Coronary artery (tissue), 2 donors: ENCODE data around the gene PID1.

Experiments
- DNase-seq: peaks from one replicate; pipeline ENCODE4 v3.0.0-alpha.2; 2017; ENCODE audit warnings: low spot score
- H3K27ac ChIP-seq, 2 donors: fragments of 200-600 bp; sonication (generic); one replicate each; pipeline ENCODE4 v1.5.1; 2016 to 2019
- H3K4me3 ChIP-seq: fragments of 200-600 bp; sonication (generic); 2 replicates; pipeline ENCODE4 v1.5.1; 2016; ENCODE audit warnings: mild to moderate bottlenecking, moderate library complexity
- CTCF ChIP-seq: fragments of 200-600 bp; sonication (generic); IDR thresholded peaks from one replicate; pipeline ENCODE4 v1.5.1; 2019; ENCODE audit warnings: antibody characterized with exemption

PID1 gene

GRCh38 chr2:229275506-229275905 lies 4.4 kb upstream of the PID1 start:
- H3K27ac ChIP-seq = no peak overlapping the region
- DNase-seq = no peak
- TF ChIP-seq CTCF = no peak

GRCh38 chr2:229273723-229274338 lies 2.7 kb upstream of the PID1 start:
- TF ChIP-seq CTCF = peak; percentile 71
- Histone ChIP-seq H3K4me3 (peak overlapping the region; percentile 53), H3K27ac (no peak overlapping the region)
- DNase-seq = no peak

More at GRCh38 chr2:229275506-229275905, 4.4 kb upstream of the PID1 start:
- no peak overlapping the region for H3K4me3 ChIP-seq

- Histone ChIP-seq H3K4me3 (peak overlapping the region; percentile 53), H3K27ac (no peak overlapping the region)
- TF ChIP-seq CTCF = no peak
- DNase-seq = no peak
Observed at GRCh38 chr2:229273006-229273722, 2.1 kb upstream of the PID1 start.

- DNase-seq = no peak
- H3K4me3 ChIP-seq = peak overlapping the region; percentile 95
- no peak for TF ChIP-seq CTCF
- H3K27ac ChIP-seq = peak overlapping the region; percentile 61 to 70
Observed at GRCh38 chr2:229269941-229270340, 1.1 kb downstream of the PID1 start.

- Histone ChIP-seq H3K4me3 (peak overlapping the region; percentile 95), H3K27ac (peak overlapping the region in 1 of 2 donors; percentile 61)
- DNase-seq = no peak
- TF ChIP-seq CTCF = no peak
Observed at GRCh38 chr2:229269146-229269545, 1.9 kb downstream of the PID1 start.

GRCh38 chr2:229268626-229269025 lies 2.5 kb downstream of the PID1 start:
- Histone ChIP-seq H3K4me3 (peak overlapping the region; percentile 95), H3K27ac (peak overlapping the region in 1 of 2 donors; percentile 61)
- no peak for TF ChIP-seq CTCF
- DNase-seq = no peak

- Histone ChIP-seq H3K4me3 (peak overlapping the region; percentile 95), H3K27ac (peak overlapping the region in 1 of 2 donors; percentile 73)
- TF ChIP-seq CTCF = no peak
- DNase-seq = no peak
Observed at GRCh38 chr2:229267080-229267479, 4.0 kb downstream of the PID1 start.
